Parathyroid adenoma (tissue), 2 donors: ENCODE results near the gene METTL25B.

Experiments used
- H2AFZ ChIP-seq: fragments of 300-600 bp; sonication (generic); one replicate; pipeline ENCODE4 v1.7.0; 2017; ENCODE audit warnings: antibody characterized with exemption, mild to moderate bottlenecking
- H3K27ac ChIP-seq: fragments of 300-600 bp; sonication (generic); one replicate; pipeline ENCODE4 v1.7.0; 2017
- H3K27me3 ChIP-seq: fragments of 300-600 bp; sonication (generic); one replicate; pipeline ENCODE4 v1.7.0; 2017; ENCODE audit warnings: low read length; ENCODE audit not compliant: control insufficient read depth, insufficient read depth
- H3K36me3 ChIP-seq: fragments of 300-600 bp; sonication (generic); one replicate; pipeline ENCODE4 v1.7.0; 2017; ENCODE audit warnings: low read length; ENCODE audit not compliant: control insufficient read depth, insufficient read depth
- H3K4me1 ChIP-seq: fragments of 300-600 bp; sonication (generic); one replicate; pipeline ENCODE4 v1.7.0; 2017; ENCODE audit warnings: control low read depth
- H3K4me2 ChIP-seq: fragments of 300-600 bp; sonication (generic); one replicate; pipeline ENCODE4 v1.7.0; 2017; ENCODE audit warnings: low read length
- H3K4me3 ChIP-seq: fragments of 300-600 bp; sonication (generic); one replicate; pipeline ENCODE4 v1.7.0; 2017; ENCODE audit warnings: low read depth, low read length
- H3K79me2 ChIP-seq: fragments of 300-600 bp; sonication (generic); one replicate; pipeline ENCODE4 v1.7.0; 2017; ENCODE audit warnings: control low read depth
- H3K9ac ChIP-seq: fragments of 300-600 bp; sonication (generic); one replicate; pipeline ENCODE4 v1.7.0; 2017; ENCODE audit warnings: mild to moderate bottlenecking
- H3K9me3 ChIP-seq: fragments of 300-600 bp; sonication (generic); one replicate; pipeline ENCODE4 v1.7.0; 2017; ENCODE audit warnings: low read length; ENCODE audit not compliant: control insufficient read depth
- TF ChIP-seq, protein P1 (sequence below): fragments of 300-600 bp; sonication (generic); IDR thresholded peaks from one replicate; pipeline ENCODE4 v1.7.0; 2017; ENCODE audit warnings: antibody characterized with exemption, mild to moderate bottlenecking
- donor health status: primary hyperparathyroidism.

METTL25B gene

DNA sequence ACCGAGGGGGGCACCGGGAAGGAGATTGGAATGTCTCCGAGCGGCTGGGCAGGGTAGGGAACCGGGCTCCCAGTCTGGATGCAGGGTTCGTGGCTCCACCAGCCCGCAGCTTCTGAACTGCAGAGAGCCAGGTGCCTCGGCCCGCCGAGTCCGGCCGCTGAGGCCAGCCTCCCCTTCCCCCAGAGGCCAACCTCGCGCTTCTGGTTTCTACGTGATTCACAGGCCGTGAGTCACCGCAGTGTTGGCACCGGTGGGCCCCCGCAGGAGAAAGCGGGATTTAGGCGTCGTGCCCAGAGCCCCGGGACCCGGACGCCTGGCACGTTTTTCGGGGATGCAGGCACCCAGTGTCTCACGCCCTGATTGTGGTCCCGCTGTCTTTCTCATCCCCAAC lies 23.3 kb upstream of the METTL25B start:
- Histone ChIP-seq H3K9me3 (no peaks in the 10 kb centered on the region), H3K79me2 (no peaks in the 10 kb centered on the region), H3K27ac (peak overlapping the region; percentile 68), H3K4me3 (peak overlapping the region; percentile 70), H3K4me1 (peaks cover 16% of the 10 kb centered on the region), H3K4me2 (peak overlapping the region; percentile 88), H3K27me3 (no peaks in the 10 kb centered on the region), H3K9ac (no peak overlapping the region), H3K36me3 (no peaks in the 10 kb centered on the region), H2AFZ (peak overlapping the region; percentile 87)
- TF ChIP-seq, protein P1, sequence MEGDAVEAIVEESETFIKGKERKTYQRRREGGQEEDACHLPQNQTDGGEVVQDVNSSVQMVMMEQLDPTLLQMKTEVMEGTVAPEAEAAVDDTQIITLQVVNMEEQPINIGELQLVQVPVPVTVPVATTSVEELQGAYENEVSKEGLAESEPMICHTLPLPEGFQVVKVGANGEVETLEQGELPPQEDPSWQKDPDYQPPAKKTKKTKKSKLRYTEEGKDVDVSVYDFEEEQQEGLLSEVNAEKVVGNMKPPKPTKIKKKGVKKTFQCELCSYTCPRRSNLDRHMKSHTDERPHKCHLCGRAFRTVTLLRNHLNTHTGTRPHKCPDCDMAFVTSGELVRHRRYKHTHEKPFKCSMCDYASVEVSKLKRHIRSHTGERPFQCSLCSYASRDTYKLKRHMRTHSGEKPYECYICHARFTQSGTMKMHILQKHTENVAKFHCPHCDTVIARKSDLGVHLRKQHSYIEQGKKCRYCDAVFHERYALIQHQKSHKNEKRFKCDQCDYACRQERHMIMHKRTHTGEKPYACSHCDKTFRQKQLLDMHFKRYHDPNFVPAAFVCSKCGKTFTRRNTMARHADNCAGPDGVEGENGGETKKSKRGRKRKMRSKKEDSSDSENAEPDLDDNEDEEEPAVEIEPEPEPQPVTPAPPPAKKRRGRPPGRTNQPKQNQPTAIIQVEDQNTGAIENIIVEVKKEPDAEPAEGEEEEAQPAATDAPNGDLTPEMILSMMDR: no peak

DNA sequence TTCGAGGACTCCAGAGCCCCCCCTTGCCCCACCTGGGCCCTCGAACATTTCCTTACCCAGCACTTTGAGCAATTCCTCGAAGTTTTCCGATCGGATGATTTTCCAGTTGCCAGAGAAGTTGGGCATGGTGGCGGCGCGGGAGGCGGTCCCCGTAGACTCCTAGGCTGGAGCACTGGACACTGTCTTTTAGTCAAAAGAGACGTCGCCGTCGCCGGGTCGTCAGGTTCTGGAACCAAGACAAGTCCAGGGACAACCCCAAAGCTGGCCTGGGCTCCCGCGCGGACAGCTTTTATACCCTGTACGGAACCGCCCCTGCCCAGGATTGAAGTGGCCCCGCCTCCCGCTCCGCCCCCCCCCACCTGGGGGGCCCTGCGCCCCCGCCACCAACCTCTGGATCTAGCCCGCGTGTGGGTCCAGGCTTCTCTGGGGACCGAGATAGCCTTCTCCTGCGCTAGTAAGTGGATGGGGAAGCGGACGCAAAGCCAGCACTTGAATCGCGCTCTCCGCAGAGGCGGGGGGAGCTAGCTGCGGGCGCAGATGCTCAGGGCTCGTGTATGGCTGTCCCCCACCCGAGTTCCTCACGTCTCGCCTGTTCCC lies 22.9 kb upstream of the METTL25B start, which contains the start of gene CRABP2:
Gene CRABP2 (minus strand): TSS at position 263 of the 597 bp plus-strand sequence. CDS start 137 bp downstream, at position 126.
- TF ChIP-seq, protein P1: no peak
- H3K27me3 ChIP-seq: no peaks in the 10 kb centered on the region

DNA sequence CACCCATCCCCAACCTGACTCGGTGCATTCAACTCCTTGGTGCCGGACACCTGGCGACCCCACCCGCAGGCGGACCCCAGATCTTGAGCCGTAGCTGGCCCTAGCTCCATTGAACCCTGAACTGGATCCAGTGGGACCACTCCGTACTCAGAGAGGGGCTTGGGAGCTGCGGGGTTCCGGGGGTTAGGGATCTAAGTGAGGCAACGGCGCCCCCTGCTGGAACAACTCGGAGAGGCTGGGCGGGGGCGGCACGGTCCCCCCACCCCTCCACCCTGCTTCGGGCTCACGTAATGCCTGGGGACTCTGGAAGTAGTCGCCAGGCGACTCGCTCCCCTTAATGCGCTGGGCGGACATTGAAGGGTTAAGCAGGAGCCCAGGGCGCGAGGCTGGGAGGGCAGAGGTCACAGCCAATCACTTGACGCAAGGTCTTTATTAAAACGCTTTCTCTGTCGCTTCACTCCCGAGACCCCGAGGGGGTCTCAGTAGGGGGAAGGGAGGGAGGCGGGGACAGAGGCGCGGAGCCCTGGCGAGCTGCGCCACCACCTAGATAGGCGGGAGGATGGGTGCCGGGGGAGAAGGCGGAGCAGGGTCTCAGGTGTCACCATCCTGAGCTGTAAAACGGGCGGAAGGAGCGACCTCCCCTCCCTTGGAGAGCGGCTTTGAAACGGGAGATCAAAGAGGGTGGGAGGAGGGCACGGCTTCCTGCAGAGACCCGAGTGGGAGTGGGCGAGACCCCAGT lies 22.2 kb upstream of the METTL25B start:
- Histone ChIP-seq H3K27me3 (no peaks in the 10 kb centered on the region), H3K36me3 (no peaks in the 10 kb centered on the region), H2AFZ (peak overlapping the region; percentile 87), H3K4me1 (peaks cover 16% of the 10 kb centered on the region), H3K9ac (no peak overlapping the region), H3K27ac (peak overlapping the region; percentile 68), H3K9me3 (no peaks in the 10 kb centered on the region), H3K79me2 (no peaks in the 10 kb centered on the region), H3K4me3 (peak overlapping the region; percentile 70), H3K4me2 (peak overlapping the region; percentile 88)
- TF ChIP-seq, protein P1: peak; percentile 82

More for the DNA sequence above, 22.9 kb upstream of the METTL25B start, which contains the start of gene CRABP2:
- Histone ChIP-seq H3K9ac (no peak within 1 kb of the TSS), H3K4me3 (peak within 1 kb of the TSS; percentile 70), H3K27ac (peak within 1 kb of the TSS; percentile 68), H3K79me2 (no peaks in the 10 kb centered on the region), H3K9me3 (no peaks in the 10 kb centered on the region), H3K36me3 (no peaks in the 10 kb centered on the region), H2AFZ (peak within 1 kb of the TSS; percentile 87), H3K4me1 (peaks cover 16% of the 10 kb centered on the region), H3K4me2 (peak within 1 kb of the TSS; percentile 88)

DNA sequence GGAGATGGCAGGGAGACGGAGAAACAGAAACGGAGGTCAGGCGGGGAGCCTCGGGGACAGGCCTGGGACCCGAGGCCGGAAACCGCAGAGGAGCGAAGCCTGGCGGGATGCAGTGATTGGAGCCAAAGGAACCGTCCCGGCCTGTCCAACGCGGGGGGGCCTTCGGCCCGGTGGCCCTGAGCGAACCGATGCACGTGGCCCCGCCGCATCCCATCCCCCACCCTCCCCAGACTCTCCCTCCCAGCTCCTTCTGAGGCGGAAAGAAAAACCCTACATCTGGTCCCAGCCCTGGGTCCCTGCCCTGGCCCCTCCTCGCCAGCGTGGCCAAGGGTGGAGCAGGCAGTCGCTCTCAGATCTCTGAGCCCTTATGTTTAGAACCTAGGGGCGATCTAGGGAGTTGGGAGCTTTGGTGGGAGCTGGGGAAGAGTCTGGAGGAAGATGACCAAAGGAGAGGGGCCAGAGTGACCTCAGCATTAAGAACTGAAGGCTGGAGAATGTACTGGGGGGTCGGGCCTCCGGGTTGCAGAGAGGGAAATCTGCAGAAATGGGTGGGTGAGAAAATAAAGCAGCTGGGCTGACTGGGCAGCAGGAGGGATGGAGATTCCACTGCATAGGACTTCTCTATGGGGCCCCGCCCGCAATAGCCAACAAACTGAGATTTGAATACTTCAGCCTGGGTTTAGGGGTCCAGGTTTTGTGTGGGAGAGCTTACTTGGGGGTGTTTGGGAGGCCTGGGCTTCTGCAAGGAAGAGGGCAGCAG lies 21.4 kb upstream of the METTL25B start:
- H3K4me1 ChIP-seq: peaks cover 16% of the 10 kb centered on the region
- H2AFZ ChIP-seq: peak overlapping the region; percentile 87
- no peaks in the 10 kb centered on the region for H3K79me2 ChIP-seq
- peak overlapping the region; percentile 88 for H3K4me2 ChIP-seq
- TF ChIP-seq, protein P1: no peak
- H3K9ac ChIP-seq: no peak overlapping the region
- no peaks in the 10 kb centered on the region for H3K36me3 ChIP-seq
- no peaks in the 10 kb centered on the region for H3K9me3 ChIP-seq
- peak overlapping the region; percentile 68 for H3K27ac ChIP-seq
- H3K4me3 ChIP-seq: peak overlapping the region; percentile 70
- no peaks in the 10 kb centered on the region for H3K27me3 ChIP-seq
